Activated T-cell treated with anti-CD3 and anti-CD28 coated beads for 1 hour (primary cell): ENCODE measurements around the gene MYMK.

Experiments used
- DNase-seq: peaks from one replicate; pipeline ENCODE4 v3.0.0-alpha.2; 2020; ENCODE audit warnings: low read depth

Gene MYMK

DNA sequence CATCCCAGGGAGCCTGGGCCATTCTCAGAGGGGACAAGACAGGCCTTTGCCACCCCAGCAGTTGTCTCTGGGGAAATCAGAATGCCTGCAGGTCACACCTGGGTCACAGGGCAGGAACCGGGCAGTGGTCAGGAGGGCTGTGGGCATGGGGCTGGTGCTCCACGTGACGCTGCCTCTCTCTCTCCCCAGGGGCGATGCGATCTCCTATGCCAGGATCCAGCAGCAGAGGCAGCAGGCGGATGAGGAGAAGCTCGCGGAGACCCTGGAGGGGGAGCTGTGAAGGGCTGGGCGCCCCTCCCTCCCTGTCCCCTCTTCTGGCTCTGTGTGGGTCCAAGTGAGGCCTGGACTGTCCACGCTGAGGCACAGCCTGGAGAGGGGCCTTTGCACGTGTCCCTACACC lies 56.4 kb downstream of the MYMK start:
- DNase-seq: no peak

DNA sequence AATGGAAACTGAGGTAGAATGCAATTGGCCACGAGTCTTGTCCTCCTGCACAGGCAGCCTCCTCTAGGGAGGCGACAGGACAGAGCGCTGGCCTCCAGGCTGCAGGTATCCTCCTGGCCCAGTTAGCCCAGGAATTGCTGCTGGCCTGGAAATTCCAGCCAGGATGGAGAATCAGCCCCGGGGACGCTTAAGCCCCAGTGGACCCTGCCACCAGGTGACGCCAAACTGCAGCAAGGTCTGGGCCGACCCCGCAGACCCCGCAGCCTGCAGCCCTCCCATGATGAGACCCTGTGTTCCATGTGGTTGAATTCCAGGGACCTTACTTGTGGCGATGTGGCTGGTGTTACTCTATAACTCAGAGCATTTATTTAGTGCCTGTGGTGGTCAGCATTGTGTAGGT lies 57.7 kb downstream of the MYMK start:
- no peak for DNase-seq

DNA sequence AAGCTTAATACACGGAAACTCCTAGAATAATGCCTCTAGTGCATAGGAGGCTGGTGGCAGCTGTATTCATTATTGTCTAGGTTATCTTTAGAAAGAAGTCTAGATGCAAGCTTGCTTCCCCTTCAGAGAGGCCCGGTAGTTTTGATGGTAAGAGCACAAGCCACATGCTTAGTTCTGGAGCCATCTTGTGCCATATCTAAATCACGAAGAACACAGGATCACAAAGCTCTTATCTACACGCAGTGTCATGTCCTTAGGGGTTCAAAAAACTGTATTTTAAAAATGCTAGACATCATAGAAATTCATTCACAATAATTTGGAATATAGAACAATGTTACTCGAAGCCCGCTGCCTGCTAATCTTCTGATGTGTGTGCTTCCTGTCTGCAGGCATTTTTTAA lies 58.8 kb downstream of the MYMK start:
- no peak for DNase-seq

DNA sequence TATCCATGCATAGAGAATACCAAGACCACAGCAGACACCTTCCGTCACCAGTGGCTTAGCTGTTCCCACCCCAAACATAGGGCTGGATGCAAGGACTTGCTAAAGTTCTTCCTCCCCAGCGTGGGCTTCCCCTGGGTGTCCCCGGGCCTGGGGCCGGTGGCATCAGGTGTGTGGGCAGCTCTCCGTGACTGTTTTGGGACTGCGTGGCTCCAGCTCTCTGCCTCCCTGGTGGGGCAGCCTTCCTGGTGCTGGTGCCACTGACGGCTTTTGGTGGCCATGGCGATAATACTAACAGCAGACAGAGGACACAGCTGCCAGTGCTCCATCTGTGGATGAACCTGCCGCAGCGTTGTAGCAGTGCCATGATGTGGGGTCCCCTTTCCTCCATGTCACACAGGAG lies 60.1 kb downstream of the MYMK start:
- DNase-seq: no peak
